GM12878 (cell line): ENCODE data around the gene DLAT. TPM values are rescaled to one million over a fixed set of nuclear protein-coding genes. Genes with fewer than 3 reads are reported as not detected.

ENCODE experiments used
- ATAC-seq: fragments of 200-7000 bp; cut with Tn5 transposase; 3 replicates; pipeline ENCODE4 v1.9.1; 2020; ENCODE audit warnings: mild to moderate bottlenecking, moderate library complexity
- BruUV-seq: library from RNA; stranded (reverse); fragments of 400-500 nt; replicated peaks from 2 replicates; lab custom pipeline; 2021; lab: Mats Ljungman, UMichigan
- CTCF ChIA-PET: fragments of 300-600 bp; sonication (Branson Sonifier 250); formaldehyde crosslinking; extraction: SDS; loops from one replicate; lab custom pipeline; 2021; ENCODE audit warnings: inconsistent platforms; lab: Yijun Ruan, JAX
- POLR2A ChIA-PET: fragments of 350-600 bp; formaldehyde crosslinking; extraction: SDS; loops from one replicate; lab custom pipeline; 2021; ENCODE audit warnings: inconsistent platforms; lab: Charles Lee
- RAD21 ChIA-PET: fragments of 300-600 bp; sonication (Branson Sonifier 250); formaldehyde crosslinking; loops from one replicate; lab custom pipeline; 2023; ENCODE audit warnings: antibody characterized with exemption; ENCODE audit not compliant: unreplicated experiment; lab: Charles Lee
- SMC1A ChIA-PET: fragments of 300-600 bp; sonication (Branson Sonifier 250); formaldehyde crosslinking; loops from one replicate; lab custom pipeline; 2023; ENCODE audit not compliant: unreplicated experiment, uncharacterized antibody; lab: Charles Lee
- DNase-seq: peaks from one replicate; pipeline ENCODE4 v3.0.0-alpha.2; 2011; ENCODE audit warnings: low read depth, low spot score
- FAIRE-seq: peaks from 3 replicates; lab custom pipeline; 2011; peaks lifted over from hg19 to GRCh38; lab: Jason Lieb, UNC
- H2AFZ ChIP-seq: 2 replicates; pipeline ENCODE4 v1.6.0; 2011; ENCODE audit warnings: low read depth, low read length, control low read depth; ENCODE audit not compliant: control insufficient read depth
- H3K27ac ChIP-seq: 2 replicates; pipeline ENCODE4 v1.5.1; 2011; ENCODE audit warnings: control low read depth; ENCODE audit not compliant: control insufficient read depth, insufficient read depth
- H3K27me3 ChIP-seq, 2 experiments: replicated peaks in 1 of 2; 2 replicates each; pipeline versions ENCODE4 v1.6.0 to v1.6.1; 2011; ENCODE audit warnings: low read length in 1 of 2; ENCODE audit not compliant: control insufficient read depth in 2 of 2, insufficient read depth in 2 of 2
- H3K36me3 ChIP-seq, 2 experiments: 2 replicates each; pipeline ENCODE4 v1.5.1; 2011; ENCODE audit warnings: low read length in 1 of 2; ENCODE audit not compliant: control insufficient read depth in 2 of 2, insufficient read depth in 2 of 2
- H3K4me1 ChIP-seq: 2 replicates; pipeline ENCODE4 v1.6.1; 2011; ENCODE audit warnings: mild to moderate bottlenecking, low read length, moderate library complexity, mixed read lengths; ENCODE audit not compliant: control insufficient read depth, insufficient read depth
- H3K4me2 ChIP-seq: 2 replicates; pipeline ENCODE4 v1.6.0; 2011; ENCODE audit warnings: control low read depth; ENCODE audit not compliant: control insufficient read depth, insufficient read depth
- H3K4me3 ChIP-seq: fragments of 200-600 bp; sonication (generic); 2 replicates; pipeline ENCODE4 v1.5.1; 2016
- H3K79me2 ChIP-seq: 2 replicates; pipeline ENCODE4 v1.6.0; 2011; ENCODE audit warnings: low read length; ENCODE audit not compliant: control insufficient read depth, insufficient read depth
- H3K9ac ChIP-seq: 2 replicates; pipeline ENCODE4 v1.8.0; 2011; ENCODE audit warnings: low read length, control low read depth, mixed read lengths; ENCODE audit not compliant: control insufficient read depth, insufficient read depth
- H3K9me3 ChIP-seq: replicated peaks from 3 replicates; pipeline ENCODE4 v1.5.1; 2011; ENCODE audit warnings: mild to moderate bottlenecking, low read length; ENCODE audit not compliant: control insufficient read depth, insufficient read depth
- H4K20me1 ChIP-seq: 2 replicates; pipeline ENCODE4 v1.6.0; 2011; ENCODE audit not compliant: control insufficient read depth, insufficient read depth
- BHLHE40 ChIP-seq, 2 experiments: fragments of 450-650 bp in 1 of 2; IDR thresholded peaks; 2 replicates each; pipeline ENCODE4 v1.6.1; 2011 to 2017; ENCODE audit warnings: low read depth in 2 of 2, borderline replicate concordance in 1 of 2, improper control_type of control experiment in 1 of 2, low read length in 1 of 2, mild to moderate bottlenecking in 1 of 2
- GATAD2B ChIP-seq: fragments of 450-650 bp; conservative IDR thresholded peaks from 2 replicates; pipeline ENCODE4 v1.6.1; 2017; ENCODE audit warnings: low read depth, mild to moderate bottlenecking, moderate library complexity
- MEF2A ChIP-seq: IDR thresholded peaks from 2 replicates; pipeline ENCODE4 v1.6.1; 2011; ENCODE audit warnings: low read depth, mild to moderate bottlenecking, low read length, moderate library complexity; ENCODE audit not compliant: insufficient read depth
- MTA2 ChIP-seq: fragments of 450-650 bp; IDR thresholded peaks from 2 replicates; pipeline ENCODE4 v1.6.1; 2016; ENCODE audit warnings: low read depth, mild to moderate bottlenecking, moderate library complexity
- MTA3 ChIP-seq: IDR thresholded peaks from 2 replicates; pipeline ENCODE4 v1.6.1; 2012; ENCODE audit warnings: low read length, inconsistent platforms, borderline replicate concordance
- MYC ChIP-seq: IDR thresholded peaks from 2 replicates; pipeline ENCODE4 v1.6.1; 2011; ENCODE audit warnings: mild to moderate bottlenecking, low read length, moderate library complexity, inconsistent platforms; ENCODE audit not compliant: insufficient read depth, insufficient replicate concordance, insufficient read length, severe bottlenecking
- NFXL1 ChIP-seq: fragments of 450-650 bp; IDR thresholded peaks from 2 replicates; pipeline ENCODE4 v1.6.1; 2017; ENCODE audit warnings: antibody characterized with exemption, mild to moderate bottlenecking, borderline replicate concordance
- PAX5 ChIP-seq: IDR thresholded peaks from 2 replicates; pipeline ENCODE4 v1.6.1; 2011; ENCODE audit warnings: low read depth, low read length, borderline replicate concordance
- RAD21 ChIP-seq: IDR thresholded peaks from 2 replicates; pipeline ENCODE4 v1.6.1; 2011; ENCODE audit warnings: mild to moderate bottlenecking, low read depth, low read length, moderate library complexity; ENCODE audit not compliant: insufficient read depth
- RB1 ChIP-seq: fragments of 450-650 bp; formaldehyde crosslinking; IDR thresholded peaks from 2 replicates; pipeline ENCODE4 v1.6.1; 2017; ENCODE audit warnings: mild to moderate bottlenecking, borderline replicate concordance
- SIN3A ChIP-seq: IDR thresholded peaks from 2 replicates; pipeline ENCODE4 v1.6.1; 2012; ENCODE audit warnings: low read depth, low read length, improper control_type of control experiment
- SPI1 ChIP-seq: IDR thresholded peaks from 2 replicates; pipeline ENCODE4 v1.6.1; 2011; ENCODE audit warnings: low read depth, mild to moderate bottlenecking, low read length, moderate library complexity, borderline replicate concordance; ENCODE audit not compliant: insufficient read depth
- TBL1XR1 ChIP-seq: IDR thresholded peaks from 2 replicates; pipeline ENCODE4 v1.6.1; 2012; ENCODE audit warnings: low read depth, low read length, improper control_type of control experiment
- WGBS: methylation state at CpG from one replicate; pipeline ENCODE4 v1.1.6; 2016; ENCODE audit warnings: low lambda C conversion rate; ENCODE audit not compliant: insufficient replicate concordance, insufficient coverage; ENCODE audit errors: missing lambda C conversion rate; 5-methylcytosine and 5-hydroxymethylcytosine counted together
- in situ Hi-C: fragments of 300-500 bp; cut with MboI; formaldehyde crosslinking; loops from 9 replicates; pipeline ENCODE4 v1.14.3; 2018; ENCODE audit warnings: mixed read lengths
- intact Hi-C: fragments of 100-400 bp; cut with micrococcal nuclease; formaldehyde crosslinking; loops from one replicate; pipeline ENCODE4 v1.14.2; 2022; ENCODE audit not compliant: unreplicated experiment
- polyA plus RNA-seq, 11 experiments: library from polyadenylated mRNA; depleted of rRNA in 4 of 11; unstranded in 6 of 11; stranded (reverse) in 5 of 11; fragments of >200 nt; fragmentation: Nextera tagmentation in 4 of 11; fragmentation: Illumina TruSeq in 1 of 11; extraction: Ambion mirVana in 4 of 11; extraction: Trizol in 1 of 11; gene quantifications; 1 replicate in 1 of 11; 2 replicates in 10 of 11; pipeline versions ENCODE4 v1.2.1 to v1.2.3, GENCODE V29; 2011 to 2016; ENCODE audit warnings: inconsistent platforms in 2 of 11, missing spikeins in 2 of 11, low read depth in 1 of 11
- total RNA-seq, 4 experiments: library from RNA; depleted of rRNA in 3 of 4; stranded (reverse); fragments of >200 nt in 3 of 4; fragmentation: Illumina TruSeq in 1 of 4; extraction: Trizol in 1 of 4; gene quantifications; 2 replicates each; pipeline versions ENCODE4 v1.2.1 to v1.2.3, GENCODE V29; 2013 to 2021
- TF ChIP-seq, protein P1 (sequence below): fragments of 450-650 bp; IDR thresholded peaks from 2 replicates; pipeline ENCODE4 v1.6.1; 2018; ENCODE audit warnings: borderline replicate concordance, mild to moderate bottlenecking; ENCODE audit not compliant: partially characterized antibody
- TF ChIP-seq, protein P2 (sequence below): fragments of 150-350 bp; IDR thresholded peaks from 2 replicates; pipeline ENCODE4 v1.6.1; 2014; ENCODE audit warnings: mild to moderate bottlenecking, low read depth, low read length

Gene DLAT
- total and polyA plus RNA-seq, 10 of the 15 experiments (the other 5 are each of a cell fraction or from before 2014, with no cell fraction given): 16.5 to 79.9 (median 43.8) TPM

DNA sequence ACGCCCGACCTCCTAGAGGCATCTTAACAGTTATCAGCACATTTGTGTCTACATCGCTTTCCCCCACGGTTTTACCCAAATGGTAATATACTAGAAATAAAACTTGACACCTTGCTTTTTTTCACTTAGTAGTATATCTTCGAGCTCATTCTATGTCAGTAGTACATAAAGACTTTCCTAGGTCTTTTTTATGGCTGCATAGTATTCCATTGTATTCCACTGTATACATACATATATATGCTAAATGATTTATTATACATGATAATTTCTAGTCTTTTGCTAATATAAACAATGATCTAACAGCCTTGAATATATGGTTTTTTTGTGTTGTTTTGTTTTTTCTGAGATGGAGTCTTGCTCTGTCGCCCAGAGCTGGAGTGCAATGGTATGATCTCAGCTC, 34.8 kb upstream of the DLAT start (continued):
- TF ChIP-seq, protein P1, sequence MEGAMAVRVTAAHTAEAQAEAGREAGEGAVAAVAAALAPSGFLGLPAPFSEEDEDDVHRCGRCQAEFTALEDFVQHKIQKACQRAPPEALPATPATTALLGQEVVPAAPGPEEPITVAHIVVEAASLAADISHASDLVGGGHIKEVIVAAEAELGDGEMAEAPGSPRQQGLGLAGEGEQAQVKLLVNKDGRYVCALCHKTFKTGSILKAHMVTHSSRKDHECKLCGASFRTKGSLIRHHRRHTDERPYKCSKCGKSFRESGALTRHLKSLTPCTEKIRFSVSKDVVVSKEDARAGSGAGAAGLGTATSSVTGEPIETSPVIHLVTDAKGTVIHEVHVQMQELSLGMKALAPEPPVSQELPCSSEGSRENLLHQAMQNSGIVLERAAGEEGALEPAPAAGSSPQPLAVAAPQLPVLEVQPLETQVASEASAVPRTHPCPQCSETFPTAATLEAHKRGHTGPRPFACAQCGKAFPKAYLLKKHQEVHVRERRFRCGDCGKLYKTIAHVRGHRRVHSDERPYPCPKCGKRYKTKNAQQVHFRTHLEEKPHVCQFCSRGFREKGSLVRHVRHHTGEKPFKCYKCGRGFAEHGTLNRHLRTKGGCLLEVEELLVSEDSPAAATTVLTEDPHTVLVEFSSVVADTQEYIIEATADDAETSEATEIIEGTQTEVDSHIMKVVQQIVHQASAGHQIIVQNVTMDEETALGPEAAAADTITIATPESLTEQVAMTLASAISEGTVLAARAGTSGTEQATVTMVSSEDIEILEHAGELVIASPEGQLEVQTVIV: no peak
- TF ChIP-seq MEF2A (no peak), SIN3A (no peak), TBL1XR1 (no peak)

DNA sequence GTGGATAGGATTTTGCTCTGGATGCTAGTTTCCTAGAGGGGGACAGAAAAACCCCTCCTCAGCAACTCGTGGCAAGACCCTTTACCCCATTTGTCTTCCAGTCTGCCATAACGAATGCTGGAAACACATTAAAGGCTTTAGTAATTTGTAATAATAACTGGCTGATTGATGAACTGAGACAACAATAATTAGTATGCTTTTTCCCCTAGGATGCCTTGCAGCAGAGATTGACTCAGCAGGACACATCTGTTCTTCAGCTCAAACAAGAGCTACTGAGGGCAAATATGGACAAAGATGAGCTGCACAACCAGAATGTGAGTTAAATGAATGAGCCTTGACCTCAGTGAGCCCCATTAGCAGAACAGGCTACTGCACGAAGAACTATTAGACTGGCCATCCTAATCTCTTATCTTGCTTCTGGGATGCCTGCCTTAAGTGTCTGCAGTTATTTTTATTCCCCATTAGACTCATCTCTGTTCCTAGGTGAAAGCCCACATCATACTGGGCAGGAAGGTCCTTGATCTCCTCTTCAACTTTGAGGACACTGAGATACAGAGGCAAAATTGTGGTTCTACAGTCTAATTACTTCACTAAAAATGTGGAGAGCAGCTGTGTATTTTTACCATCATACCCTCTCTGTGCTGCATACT, 32.9 kb upstream of the DLAT start:
- CTCF ChIA-PET: interaction anchor here (0.9 to 2.1 kb wide), 4 partner anchors 10 to 61 kb away, joined by 3 to 11 read pairs (median 4); no protein-coding TSS in a partner anchor
- H3K4me3 ChIP-seq: no peak overlapping the region
- DNase-seq: no peak
- no peaks in the 10 kb centered on the region for H4K20me1 ChIP-seq
- no peak for ATAC-seq
- H3K27me3 ChIP-seq: no peaks in the 10 kb centered on the region
- no peaks in the 10 kb centered on the region for H3K79me2 ChIP-seq
- no peak overlapping the region for H3K9ac ChIP-seq
- no TSS peak for BruUV-seq
- H3K4me1 ChIP-seq: no peaks in the 10 kb centered on the region
- H3K27ac ChIP-seq: no peak overlapping the region
- no peaks in the 10 kb centered on the region for H3K9me3 ChIP-seq
- no peak overlapping the region for H3K4me2 ChIP-seq
- no peak for FAIRE-seq
- RAD21 ChIA-PET: no interaction called here
- POLR2A ChIA-PET: interaction anchor here (0.7 kb wide), 1 partner anchor 1324 kb away, joined by 3 read pairs; no protein-coding TSS in a partner anchor
- H3K36me3 ChIP-seq: no peaks in the 10 kb centered on the region
- 12% methylated on average over 3 of the region's 3 CpGs for WGBS
- in situ Hi-C loops: no loop called here
- SMC1A ChIA-PET: interaction anchor here (1.0 to 1.9 kb wide), 4 partner anchors 10 to 151 kb away, joined by 3 to 6 read pairs (median 3); no protein-coding TSS in a partner anchor
- no peak overlapping the region for H2AFZ ChIP-seq
- intact Hi-C loops: no loop called here
- no peak for TF ChIP-seq RB1
- TF ChIP-seq NFXL1: no peak
- no peak for TF ChIP-seq MTA2
- no peak for TF ChIP-seq SPI1
- no peak for TF ChIP-seq MYC
- TF ChIP-seq BHLHE40 (IDR thresholded peaks at IDR 0.05; ENCODE audit: borderline replicate concordance in 1 of 2, low read depth in 2 of 2, low read length in 1 of 2): no peak
- TF ChIP-seq PAX5: no peak
- no peak for TF ChIP-seq RAD21
- TF ChIP-seq GATAD2B: no peak
- TF ChIP-seq, protein P2, sequence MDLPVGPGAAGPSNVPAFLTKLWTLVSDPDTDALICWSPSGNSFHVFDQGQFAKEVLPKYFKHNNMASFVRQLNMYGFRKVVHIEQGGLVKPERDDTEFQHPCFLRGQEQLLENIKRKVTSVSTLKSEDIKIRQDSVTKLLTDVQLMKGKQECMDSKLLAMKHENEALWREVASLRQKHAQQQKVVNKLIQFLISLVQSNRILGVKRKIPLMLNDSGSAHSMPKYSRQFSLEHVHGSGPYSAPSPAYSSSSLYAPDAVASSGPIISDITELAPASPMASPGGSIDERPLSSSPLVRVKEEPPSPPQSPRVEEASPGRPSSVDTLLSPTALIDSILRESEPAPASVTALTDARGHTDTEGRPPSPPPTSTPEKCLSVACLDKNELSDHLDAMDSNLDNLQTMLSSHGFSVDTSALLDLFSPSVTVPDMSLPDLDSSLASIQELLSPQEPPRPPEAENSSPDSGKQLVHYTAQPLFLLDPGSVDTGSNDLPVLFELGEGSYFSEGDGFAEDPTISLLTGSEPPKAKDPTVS: no peak
- no peak for TF ChIP-seq MTA3
